Measurements from ENCODE around the gene SCO1.

GRCh38 chr17:10668775-10669174, 28.6 kb downstream of the SCO1 start:
- no peak for TF ChIP-seq CTCF (IDR thresholded peaks at IDR 0.05; ENCODE audit: low read depth, low read length, missing input control)
- TF ChIP-seq FOXA1 (IDR thresholded peaks at IDR 0.05), result no peak
